Ammon's horn (tissue), 1 donor: ENCODE results near the gene RIPOR3.
"Not testable (repeated sequence)": the region's sequence is repeated elsewhere in the genome, so short reads cannot be mapped to it uniquely, and the experiment has no call there.

Experiments
- DNase-seq: peaks from one replicate; pipeline ENCODE4 v3.0.0-alpha.2; 2016; ENCODE audit warnings: low spot score

RIPOR3 gene

GRCh38 chr20:50572938-50573777 lies 118.2 kb downstream of the RIPOR3 start:
- peak; percentile 74 for DNase-seq

- DNase-seq = no peak
Measured at GRCh38 chr20:50571466-50571865, 119.9 kb downstream of the RIPOR3 start.

GRCh38 chr20:50569864-50570836 lies 121.2 kb downstream of the RIPOR3 start:
- DNase-seq = no peak

GRCh38 chr20:50569487-50569863 lies 121.9 kb downstream of the RIPOR3 start:
- DNase-seq = not testable (repeated sequence)

- DNase-seq = peak; percentile 62
Measured at GRCh38 chr20:50568549-50568942, 122.8 kb downstream of the RIPOR3 start.

GRCh38 chr20:50567860-50568548 lies 123.3 kb downstream of the RIPOR3 start:
- no peak for DNase-seq

- DNase-seq = no peak
Measured at GRCh38 chr20:50565871-50566270, 125.5 kb downstream of the RIPOR3 start.

GRCh38 chr20:50565383-50565782 lies 126.0 kb downstream of the RIPOR3 start:
- no peak for DNase-seq

- DNase-seq = no peak
Measured at GRCh38 chr20:50563133-50563944, 128.0 kb downstream of the RIPOR3 start.

- DNase-seq = no peak
Measured at GRCh38 chr20:50562262-50562701, 129.1 kb downstream of the RIPOR3 start.

GRCh38 chr20:50561379-50562078 lies 129.8 kb downstream of the RIPOR3 start:
- DNase-seq = peak; percentile 72

GRCh38 chr20:50560867-50561266 lies 130.5 kb downstream of the RIPOR3 start:
- peak; percentile 70 for DNase-seq

- no peak for DNase-seq
Measured at GRCh38 chr20:50559856-50560638, 131.3 kb downstream of the RIPOR3 start.

- DNase-seq = no peak
Measured at GRCh38 chr20:50559149-50559548, 132.2 kb downstream of the RIPOR3 start.

GRCh38 chr20:50558483-50558925 lies 132.8 kb downstream of the RIPOR3 start:
- no peak for DNase-seq

GRCh38 chr20:50557549-50558134 lies 133.7 kb downstream of the RIPOR3 start:
- DNase-seq = no peak

- DNase-seq = no peak
Measured at GRCh38 chr20:50555662-50556061, 135.7 kb downstream of the RIPOR3 start.

- DNase-seq = no peak
Measured at GRCh38 chr20:50554694-50555579, 136.4 kb downstream of the RIPOR3 start.
